HG03060 (cell line): ENCODE data around the gene PLVAP.

ENCODE experiments used
- ATAC-seq: cut with Tn5 transposase; IDR thresholded peaks from one replicate; pipeline ENCODE4 v1.9.1; 2021; ENCODE audit warnings: low read depth, moderate number of reproducible peaks; ENCODE audit not compliant: unreplicated experiment

Gene PLVAP

DNA sequence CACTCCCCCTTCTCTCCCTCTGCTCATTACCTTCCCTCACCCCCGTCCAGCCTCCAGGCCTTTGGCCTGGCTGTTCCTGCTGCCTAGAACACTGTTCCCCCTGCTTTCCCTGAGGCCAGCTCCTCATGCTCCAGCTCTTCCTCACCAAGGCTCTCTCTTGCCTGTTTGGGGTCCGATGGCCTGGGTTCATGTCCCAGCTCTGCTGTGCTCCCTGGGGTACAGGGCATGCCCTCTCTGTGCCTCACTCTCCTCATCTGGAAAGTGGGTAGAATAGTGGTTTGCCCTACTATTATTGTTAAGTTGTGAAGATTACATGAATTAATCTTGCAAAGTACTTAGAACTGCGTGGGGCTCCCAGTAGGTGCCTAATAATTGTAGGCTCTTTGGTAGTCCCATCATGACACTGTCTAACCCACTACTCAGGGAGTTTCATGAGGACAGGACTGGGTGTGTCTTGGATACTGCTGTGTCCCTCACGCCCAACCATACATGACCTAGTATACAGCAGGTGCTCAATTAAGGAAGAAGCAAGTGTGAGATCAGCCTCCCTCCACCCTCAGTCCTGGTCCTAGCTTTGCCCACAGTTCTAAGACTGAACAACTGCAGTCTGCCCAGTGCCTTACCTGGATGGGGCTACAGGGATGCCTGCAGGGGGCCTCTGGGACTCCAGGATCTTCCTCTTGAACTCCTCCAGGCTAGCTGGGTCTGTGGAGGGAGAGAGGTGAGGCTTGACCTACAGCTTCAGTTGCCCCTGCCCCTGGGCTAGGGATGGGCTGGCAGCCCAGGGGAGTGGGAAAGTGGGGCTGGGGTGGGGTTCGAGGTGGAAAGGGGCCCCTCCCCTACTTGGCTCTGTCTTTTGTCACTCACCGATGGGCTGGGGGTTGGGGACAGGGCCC, 17.0 kb downstream of the PLVAP start:
- ATAC-seq: no peak

DNA sequence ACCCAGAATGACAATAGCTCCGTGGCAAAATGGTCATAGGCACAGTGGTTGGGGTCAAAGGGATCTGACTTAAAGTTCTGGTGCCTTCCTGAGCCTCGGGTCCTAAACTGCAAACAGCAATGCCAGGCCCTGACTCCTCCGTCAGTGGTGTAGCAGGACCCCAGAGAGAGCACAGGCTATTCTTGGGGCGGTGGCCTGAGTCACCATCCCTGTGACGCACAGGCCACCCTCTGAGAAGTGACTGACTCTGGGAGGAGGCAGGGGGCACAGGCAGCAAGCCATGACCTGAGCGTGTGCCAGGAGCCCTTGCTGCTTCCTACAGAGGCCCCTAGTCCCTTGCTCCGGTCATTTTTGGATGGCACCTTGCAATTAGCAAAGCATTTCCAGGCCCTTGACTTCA, 18.7 kb downstream of the PLVAP start:
- ATAC-seq: no peak

DNA sequence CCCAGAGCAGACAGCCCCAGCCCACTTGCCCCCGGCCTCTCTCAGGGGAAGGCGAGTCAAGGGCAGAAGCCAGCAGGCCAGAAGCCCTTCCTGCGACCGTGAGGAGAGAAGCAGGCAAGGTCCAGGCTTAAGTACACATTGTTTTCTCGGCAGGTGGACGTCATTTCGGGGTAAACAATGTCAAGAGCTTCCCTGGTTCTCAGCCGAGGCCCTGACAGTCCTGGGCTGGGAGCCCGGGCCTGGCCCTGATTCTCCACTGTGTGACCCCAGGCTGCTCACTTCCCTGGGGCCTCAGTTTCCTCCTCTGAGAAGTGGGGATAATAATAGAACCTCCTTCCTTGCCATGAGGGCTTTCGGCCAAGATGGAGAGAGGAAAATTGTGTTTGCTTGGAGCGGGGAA, 19.4 kb downstream of the PLVAP start:
- no peak for ATAC-seq

DNA sequence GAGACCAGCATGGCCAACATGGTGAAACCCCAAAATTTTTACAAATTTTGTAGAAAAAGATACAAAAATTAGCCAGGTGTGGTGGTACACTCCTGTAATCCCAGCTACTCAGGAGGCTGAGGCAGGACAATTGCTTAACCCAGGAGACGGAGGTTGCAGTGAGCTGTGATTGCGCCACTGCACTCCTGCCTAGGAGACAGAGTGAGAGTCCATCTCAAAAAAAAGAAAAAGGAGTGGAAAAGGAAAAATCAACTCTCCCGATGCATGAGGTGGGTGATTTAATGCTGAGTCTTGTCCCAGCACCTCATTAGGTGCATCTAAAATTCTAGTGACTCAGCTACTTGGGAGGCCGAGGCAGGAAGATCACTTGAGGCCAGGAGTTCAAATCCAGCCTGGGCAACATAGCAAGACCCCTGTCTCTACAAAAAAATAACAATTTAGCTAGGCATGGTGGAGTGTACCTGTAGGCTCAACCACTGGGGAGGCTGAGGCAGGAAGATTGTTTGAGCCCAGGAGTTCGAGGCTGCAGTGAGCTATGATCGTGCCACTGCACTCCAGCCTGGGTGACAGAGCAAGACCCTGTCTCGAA, 20.0 kb downstream of the PLVAP start:
- no peak for ATAC-seq

DNA sequence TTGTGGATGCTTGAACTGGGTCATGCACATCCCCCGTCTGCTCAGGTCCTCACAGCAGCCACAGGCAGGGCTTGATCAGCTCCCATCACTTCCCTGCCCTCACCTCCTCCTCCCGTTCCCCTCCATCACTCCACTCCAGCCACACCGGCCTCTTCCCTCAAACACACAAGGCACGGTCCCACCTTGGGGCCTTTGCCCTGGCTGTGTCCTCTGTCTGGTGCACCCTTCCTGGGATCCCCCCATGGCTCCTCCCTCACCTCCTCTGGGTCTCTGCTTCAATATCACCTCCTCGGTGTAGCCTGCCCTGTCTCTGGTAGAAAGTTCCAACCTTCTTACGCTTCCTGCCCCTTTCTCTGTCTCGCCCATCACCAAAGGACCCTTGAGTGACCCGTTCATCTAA, 23.8 kb downstream of the PLVAP start:
- ATAC-seq: no peak

DNA sequence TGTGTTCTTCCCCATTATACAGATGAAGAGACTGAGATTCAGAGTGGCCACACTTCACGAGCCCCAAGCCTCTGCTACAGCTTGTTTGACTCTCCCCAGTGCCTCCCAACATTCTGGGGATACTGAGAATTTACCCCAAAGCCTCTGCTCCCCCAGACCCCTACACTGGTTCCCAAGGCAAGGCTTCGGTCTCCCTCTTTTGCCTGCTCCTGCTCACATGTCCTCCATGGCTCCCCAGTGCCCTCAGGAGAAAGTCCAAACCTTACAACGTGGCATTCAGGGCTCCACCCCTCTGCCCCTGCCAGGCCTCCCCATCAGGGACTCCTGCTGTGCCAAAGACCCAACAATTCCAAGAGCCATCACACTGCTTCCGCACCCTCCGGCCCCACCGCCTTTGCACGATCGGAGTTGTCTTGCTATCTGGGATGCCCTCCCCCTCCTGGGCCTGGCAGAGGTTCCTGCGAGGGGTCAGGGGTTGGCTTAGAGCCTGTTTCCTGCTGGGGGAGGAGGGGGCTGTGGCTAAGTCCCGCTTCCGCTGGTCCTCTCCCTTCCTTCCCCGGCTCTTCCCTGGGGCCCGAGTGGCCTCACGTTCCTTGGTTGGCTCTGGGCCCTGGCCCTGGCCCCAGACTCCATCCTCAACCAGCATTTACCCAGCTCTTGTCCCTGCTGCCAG, 24.4 kb downstream of the PLVAP start:
- no peak for ATAC-seq

DNA sequence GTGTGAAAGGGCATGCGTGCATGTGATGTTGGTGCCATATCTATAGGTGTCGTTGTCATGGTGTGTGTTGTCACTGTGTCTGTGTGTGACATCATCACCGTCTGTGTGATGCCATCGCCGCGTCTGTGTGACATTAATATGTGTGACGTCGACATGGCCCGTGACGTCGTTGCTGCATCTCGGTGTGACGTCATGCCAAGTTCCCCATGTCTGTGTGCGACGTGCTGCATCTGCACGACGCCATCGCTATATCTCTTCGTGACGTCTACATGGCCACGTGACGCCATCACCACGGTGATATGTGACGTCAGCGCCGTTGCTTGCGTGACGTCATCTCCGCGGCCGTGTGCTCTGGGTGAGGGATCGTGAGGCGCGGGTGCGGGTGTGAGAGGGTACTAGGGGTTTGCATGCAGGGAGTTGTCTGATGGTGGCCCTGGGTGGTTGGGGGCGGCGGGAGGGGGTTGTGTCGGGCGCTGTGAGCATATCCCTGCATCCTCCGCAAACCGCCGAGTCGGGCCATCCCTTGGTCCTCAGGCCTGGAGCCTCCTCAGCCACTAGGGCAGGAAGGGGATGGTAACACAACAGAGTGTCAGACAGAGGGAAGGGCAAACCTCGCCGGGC, 25.2 kb downstream of the PLVAP start:
- ATAC-seq: no peak

DNA sequence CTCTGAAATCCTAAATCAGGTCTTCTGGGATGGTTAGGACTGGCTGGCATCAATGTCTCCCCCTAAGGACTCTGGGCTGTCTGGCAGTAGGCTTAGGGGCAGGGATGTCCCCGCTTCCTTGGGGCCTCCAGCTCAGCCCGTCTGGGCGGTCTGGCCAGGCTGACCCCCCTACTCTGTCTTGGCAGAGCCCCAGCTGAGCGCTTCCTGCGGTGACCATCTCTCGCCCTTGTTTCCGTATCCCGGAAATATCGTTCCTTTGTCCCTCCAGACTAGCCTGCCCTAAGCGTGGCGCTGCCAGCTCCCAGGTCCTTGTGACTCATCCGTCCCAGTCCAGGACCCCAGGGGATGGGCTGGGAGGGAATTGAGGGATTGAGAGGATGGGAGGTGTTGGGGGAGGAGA, 28.4 kb downstream of the PLVAP start:
- ATAC-seq: no peak

DNA sequence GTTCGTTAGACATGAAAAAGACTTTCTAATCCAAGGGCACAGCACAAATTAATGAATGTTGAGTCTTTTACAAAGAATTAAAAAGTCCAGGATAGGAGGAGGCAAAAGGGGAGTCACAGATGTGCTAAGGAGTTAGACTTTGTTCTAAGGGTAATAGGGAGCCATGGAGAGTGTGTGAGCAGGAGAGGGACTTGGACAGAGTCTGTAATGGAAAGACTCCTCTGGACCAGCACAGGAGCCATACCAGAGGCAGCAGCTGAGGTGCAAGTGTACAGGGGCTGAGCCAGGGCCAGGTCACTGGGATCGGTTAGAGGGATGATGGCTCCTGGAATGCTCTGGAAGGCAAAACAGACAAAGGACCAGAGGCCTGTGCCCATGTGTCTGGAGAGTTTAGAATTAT, 29.3 kb downstream of the PLVAP start:
- no peak for ATAC-seq

DNA sequence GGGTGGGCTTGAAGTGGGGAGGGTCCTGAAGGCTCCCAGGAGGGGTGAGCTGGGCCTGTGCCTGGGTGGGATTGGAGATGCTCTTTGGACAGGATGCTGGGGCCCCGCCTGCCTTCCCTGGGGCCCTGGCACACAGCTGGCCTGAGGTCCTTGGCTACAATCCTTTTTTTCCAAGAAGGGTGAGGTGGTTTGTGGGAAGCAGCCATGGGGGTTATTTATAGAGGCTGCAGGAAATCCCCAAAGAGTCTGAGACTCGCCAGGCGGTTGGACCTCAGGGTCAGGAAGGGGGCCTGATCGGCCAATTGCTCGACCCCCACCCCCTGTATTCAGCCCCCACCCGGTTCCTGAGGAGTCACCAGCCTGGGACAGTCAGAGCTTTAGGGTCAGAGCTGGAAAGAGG, 29.8 kb downstream of the PLVAP start:
- ATAC-seq: no peak

DNA sequence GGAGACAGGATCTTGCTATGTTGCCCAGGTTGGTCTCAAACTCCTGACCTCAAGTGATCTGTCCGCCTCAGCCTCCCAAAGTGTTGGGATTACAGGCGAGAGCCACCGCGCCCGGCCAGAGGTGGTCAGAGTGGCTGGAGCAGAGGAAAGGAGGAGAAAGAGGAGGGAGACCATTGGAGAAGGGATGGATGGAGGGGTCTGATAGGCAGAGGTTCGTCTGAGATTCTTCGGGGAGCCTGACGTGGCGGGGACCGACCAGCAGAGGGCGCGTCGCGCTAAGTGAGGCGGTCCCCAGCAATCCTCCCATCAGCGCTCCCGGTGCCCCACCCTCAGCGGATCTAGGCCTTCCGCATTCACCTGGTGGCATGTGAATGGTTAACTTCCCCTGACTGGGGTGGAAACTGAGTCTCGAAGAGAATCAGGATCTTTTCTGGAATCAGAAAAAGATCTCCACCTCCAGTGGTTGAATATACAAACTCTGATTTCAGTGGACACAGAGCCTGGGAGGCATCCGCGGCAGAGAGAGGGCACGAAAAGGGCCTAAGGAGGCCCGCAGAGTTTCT, 31.0 kb downstream of the PLVAP start:
- no peak for ATAC-seq

DNA sequence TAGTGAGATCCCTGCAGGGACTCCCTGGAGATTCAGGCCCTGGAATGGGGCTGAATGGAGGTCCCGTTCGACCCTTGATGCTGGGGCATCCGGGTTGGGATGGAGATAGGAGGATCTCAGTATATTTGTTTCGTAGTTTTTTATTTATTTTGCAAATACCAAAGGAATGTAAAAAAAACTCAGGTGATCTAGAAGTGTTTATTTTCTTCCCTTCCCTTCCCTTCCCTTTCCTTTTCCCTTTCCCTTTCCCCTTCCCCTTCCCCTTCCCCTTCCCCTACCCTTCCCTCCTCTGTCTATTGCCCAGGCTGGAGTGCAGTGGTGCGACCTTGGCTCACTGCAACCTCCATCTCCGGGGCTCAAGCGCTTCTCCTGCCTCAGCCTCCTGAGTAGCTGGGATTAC, 35.3 kb downstream of the PLVAP start:
- no peak for ATAC-seq

DNA sequence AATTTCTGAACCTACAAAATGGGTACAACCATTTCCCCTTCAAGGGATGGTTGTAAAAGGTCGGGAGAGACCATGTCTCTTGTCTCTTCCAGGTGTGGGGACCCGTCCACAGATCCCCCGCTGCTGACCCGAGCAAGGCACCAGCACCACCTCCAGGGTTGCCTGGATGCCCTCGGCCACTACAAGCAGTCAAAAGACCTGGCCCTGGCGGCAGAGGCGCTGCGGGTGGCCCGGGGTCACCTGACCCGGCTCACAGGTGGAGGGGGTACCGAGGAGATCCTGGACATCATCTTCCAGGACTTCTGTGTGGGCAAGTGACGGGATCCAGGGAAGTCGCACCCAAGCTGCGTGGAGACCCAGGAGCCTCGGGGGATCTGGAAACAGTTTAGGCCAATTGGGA, 35.8 kb downstream of the PLVAP start:
- ATAC-seq: no peak

DNA sequence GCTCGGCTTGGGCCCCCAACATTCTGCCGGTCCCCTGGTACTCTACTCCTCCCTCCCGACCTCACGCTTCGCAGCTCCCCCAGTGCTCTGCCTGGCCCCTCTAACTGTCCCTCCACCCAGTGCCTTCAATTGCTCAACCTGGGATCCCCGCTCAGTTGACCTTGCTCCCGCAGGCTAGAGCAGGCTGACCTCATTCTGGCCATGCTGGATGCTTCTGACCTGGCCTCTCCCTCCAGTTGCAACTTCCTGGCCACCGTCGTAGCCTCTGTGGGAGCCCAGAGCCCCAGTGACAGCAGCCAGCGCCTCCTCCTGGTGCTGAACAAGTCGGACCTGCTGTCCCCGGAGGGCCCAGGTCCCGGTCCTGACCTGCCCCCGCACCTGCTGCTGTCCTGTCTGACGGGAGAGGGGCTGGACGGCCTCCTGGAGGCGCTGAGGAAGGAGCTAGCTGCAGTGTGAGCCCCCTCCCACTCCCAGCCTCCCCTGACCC, 36.2 kb downstream of the PLVAP start:
- ATAC-seq: no peak

DNA sequence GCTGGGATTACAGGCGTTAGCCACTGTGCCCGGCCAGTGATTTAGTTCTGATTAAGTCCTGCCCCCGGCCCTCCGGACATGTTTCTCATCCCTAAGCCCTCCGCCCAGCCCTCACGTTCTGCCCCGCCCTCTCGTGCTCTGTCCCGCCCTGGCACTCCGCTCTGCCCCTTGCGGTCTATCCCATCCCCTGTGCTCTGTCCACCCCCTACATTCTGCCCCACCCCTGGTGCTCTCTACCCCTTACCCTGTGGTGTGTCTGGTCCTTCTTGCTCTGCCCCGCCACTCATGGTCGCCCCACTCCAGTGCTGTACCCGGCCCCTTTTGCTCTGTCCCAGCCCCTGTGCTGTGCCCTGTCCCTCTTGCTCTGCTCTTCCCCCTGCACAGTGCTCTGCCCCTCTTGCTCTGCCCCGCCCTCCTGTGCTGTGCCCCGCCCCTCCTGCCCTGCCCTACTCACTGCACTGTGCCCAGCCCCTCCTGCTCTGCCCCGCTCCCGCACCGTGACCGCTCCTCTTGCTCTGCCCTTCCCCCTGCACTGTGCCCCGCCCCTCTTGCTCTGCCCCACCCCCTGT, 36.8 kb downstream of the PLVAP start:
- ATAC-seq: no peak

DNA sequence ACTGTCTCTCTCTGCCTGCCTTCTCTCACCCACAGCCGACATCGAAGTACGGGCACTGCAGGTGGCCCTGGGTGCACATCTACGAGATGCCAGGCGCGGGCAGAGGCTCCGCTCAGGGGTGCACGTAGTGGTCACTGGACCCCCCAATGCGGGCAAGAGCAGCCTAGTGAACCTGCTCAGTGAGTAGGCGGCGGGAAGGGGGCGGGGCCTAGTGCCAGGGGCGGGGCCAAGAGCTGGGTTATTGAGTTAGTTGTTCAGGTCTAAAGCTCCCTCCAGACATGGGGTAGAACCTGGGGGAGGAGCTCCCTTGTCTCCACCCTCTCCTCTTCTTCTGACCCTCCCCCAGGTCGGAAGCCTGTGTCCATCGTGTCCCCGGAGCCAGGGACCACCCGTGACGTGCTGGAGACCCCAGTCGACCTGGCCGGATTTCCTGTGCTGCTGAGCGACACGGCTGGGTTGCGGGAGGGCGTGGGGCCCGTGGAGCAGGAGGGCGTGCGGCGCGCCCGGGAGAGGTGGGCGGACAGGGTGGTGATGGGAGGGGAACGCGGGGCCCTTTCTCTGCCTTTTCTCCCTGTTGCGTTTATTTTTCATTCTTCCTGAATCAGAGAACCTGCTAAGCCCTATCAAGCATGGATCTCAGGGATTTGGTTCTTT, 37.9 kb downstream of the PLVAP start:
- ATAC-seq: no peak

DNA sequence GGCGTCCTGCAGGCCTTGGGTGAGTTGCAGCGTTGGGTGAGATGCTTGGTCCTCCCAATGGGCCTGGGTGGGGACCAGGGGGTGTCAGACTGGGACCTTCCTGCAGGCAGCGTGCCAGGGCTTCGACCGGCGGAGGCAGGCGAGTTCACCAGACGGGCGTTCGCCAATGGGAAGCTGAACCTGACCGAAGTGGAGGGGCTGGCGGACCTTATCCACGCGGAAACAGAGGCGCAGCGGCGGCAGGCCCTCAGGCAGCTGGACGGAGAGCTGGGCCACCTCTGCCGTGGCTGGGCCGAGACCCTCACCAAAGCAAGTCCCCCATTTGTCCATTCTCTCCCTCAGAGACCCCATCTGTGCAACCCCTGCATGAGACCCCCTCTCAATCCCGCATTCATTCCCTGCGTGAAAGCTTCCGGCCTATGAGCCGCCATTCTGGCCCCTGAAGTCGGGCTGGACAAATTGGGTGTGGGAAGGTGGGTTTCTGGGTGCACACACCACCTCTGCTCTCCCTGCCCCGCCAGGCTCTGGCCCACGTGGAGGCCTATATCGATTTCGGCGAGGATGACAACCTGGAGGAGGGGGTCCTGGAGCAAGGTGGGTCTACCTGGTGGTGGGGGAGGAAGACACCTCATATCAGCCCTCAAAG, 38.6 kb downstream of the PLVAP start:
- ATAC-seq: no peak

DNA sequence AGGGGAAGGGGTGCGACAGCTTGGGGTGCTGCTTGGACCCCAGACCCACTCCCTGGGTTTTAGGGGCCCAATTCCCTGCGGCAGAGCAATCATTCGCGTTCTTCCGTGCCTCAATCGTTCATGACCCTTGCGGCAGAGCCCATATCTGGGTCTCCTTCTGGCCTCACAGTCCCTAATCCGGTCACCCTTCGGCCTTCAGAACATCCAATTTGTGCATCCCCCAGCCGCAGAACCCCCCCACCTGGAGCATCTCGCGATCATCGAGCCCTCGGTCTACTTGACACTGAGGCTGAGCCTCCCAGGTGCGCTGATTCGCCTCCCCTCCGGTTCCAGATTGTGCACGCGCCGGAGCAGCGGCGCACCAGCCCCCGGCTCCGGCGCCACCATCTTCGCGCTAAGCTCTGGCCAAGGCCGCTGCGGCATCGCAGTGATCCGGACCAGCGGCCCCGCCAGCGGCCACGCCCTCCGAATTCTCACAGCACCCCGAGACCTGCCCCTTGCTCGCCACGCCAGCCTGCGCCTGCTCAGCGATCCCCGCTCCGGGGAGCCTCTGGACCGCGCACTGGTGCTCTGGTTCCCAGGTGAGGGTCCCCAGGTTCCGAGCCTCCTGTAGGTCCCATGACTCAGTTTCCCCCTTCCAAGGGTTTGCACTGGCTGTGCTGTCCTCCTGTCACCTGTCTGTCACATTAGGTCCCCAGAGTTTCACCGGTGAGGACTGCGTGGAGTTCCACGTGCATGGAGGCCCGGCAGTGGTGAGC, 39.3 kb downstream of the PLVAP start:
- ATAC-seq: no peak
